AG04449 (cell line): ENCODE measurements around the gene ZNF521.
A peak's percentile ranks its signal among the peaks of the same experiment; 100 is the strongest.

Experiments
- CTCF ChIA-PET: fragments of 350-600 bp; formaldehyde crosslinking; extraction: SDS; loops from one replicate; lab custom pipeline; 2021; ENCODE audit warnings: antibody characterized with exemption; lab: Yijun Ruan, JAX
- POLR2A ChIA-PET: fragments of 400-600, 350-600 bp; formaldehyde crosslinking; extraction: SDS; loops from one replicate; lab custom pipeline; 2020; ENCODE audit warnings: antibody characterized with exemption, inconsistent platforms; lab: Yijun Ruan, JAX
- DNase-seq: peaks from one replicate; pipeline ENCODE4 v3.0.0-alpha.2; 2010; ENCODE audit warnings: low read depth, low spot score
- H3K4me3 ChIP-seq: 2 replicates; pipeline ENCODE4 v1.5.1; 2011; ENCODE audit warnings: low read depth, mild to moderate bottlenecking, control low read depth, low read length
- CTCF ChIP-seq: IDR thresholded peaks from one replicate; pipeline ENCODE4 v1.5.1; 2011; ENCODE audit warnings: mild to moderate bottlenecking, moderate library complexity, low read length, control low read depth, inconsistent platforms; ENCODE audit not compliant: insufficient read depth; ENCODE audit errors: missing control alignments

The ZNF521 gene

GRCh38 chr18:25125680-25126079 lies 226.3 kb downstream of the ZNF521 start:
- peak; percentile 5 for DNase-seq
- no peak for TF ChIP-seq CTCF
- ChIA-PET CTCF (no interaction called here), POLR2A (no interaction called here)
- H3K4me3 ChIP-seq = no peak overlapping the region

GRCh38 chr18:25123438-25124232 lies 228.3 kb downstream of the ZNF521 start:
- no peak overlapping the region for H3K4me3 ChIP-seq
- POLR2A ChIA-PET = no interaction called here
- DNase-seq = no peak
- no peak for TF ChIP-seq CTCF
- CTCF ChIA-PET = no interaction called here

GRCh38 chr18:25121442-25121841 lies 230.5 kb downstream of the ZNF521 start:
- no peak for TF ChIP-seq CTCF
- ChIA-PET CTCF (no interaction called here), POLR2A (no interaction called here)
- no peak for DNase-seq
- H3K4me3 ChIP-seq = no peak overlapping the region

GRCh38 chr18:25113566-25113965 lies 238.4 kb downstream of the ZNF521 start:
- ChIA-PET POLR2A (no interaction called here), CTCF (no interaction called here)
- no peak for TF ChIP-seq CTCF
- DNase-seq = no peak
- no peak overlapping the region for H3K4me3 ChIP-seq

- H3K4me3 ChIP-seq = no peak overlapping the region
- TF ChIP-seq CTCF = no peak
- ChIA-PET POLR2A (no interaction called here), CTCF (no interaction called here)
- no peak for DNase-seq
Measured at GRCh38 chr18:25112821-25113434, 239.0 kb downstream of the ZNF521 start.
